ENCODE results near the gene LAMB4. TPM values are rescaled to one million over a fixed set of nuclear protein-coding genes. Genes with fewer than 3 reads are reported as not detected.

The LAMB4 gene
- total RNA-seq, 3 donors from 2014 or later (not counting 1 experiment from before 2014, with no cell fraction given): not detected

DNA sequence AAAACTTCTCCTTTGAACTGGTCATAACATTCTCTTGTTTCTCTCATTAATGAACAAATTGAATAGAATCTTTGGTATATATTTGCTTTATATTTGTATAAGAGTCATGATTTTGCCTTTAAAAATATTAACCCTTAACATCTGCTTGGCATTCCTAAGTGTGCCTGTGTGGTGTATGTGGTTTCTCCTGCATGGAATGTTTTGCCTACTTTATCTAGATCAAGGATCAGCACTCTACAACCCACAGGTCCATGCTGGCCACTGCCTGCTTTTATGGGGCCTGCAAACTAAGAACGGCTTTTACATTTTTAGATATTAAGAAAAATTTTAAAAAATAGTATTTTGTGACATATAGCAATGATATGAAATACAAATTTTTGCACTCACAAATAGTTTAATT, 4.3 kb upstream of the LAMB4 start:
- Histone ChIP-seq H3K36me3 (ENCODE audit: control insufficient read depth, insufficient read depth, low read length) (no peaks in the 10 kb centered on the region), H3K9me3 (ENCODE audit: control insufficient read depth, insufficient read depth, low read length) (no peaks in the 10 kb centered on the region), H3K27ac (ENCODE audit: low read length) (no peak overlapping the region), H3K4me3 (ENCODE audit: low read length) (no peak overlapping the region), H3K4me1 (ENCODE audit: control insufficient read depth, insufficient read depth, low read length) (peaks cover 18% of the 10 kb centered on the region), H3K27me3 (ENCODE audit: control insufficient read depth, insufficient read depth, low read length) (no peaks in the 10 kb centered on the region)
- WGBS (ENCODE audit: insufficient coverage): no CpG with 5 or more reads among the region's 1 CpG
- Mint-ChIP-seq H3K4me3 (no peak overlapping the region), H3K4me1 (peaks cover 19% of the 10 kb centered on the region in 2 donors), H3K27ac (no peak overlapping the region), H3K9me3 (no peaks in the 10 kb centered on the region), H3K36me3 (no peaks in the 10 kb centered on the region), H3K27me3 (ENCODE audit: low read depth in 2 of 2) (peaks cover 0 to 5% of the 10 kb centered on the region in 2 donors)
- DNase-seq (no peak), ATAC-seq (no peak)
- intact Hi-C loops (cut with micrococcal nuclease): no loop called here
- no peak for TF ChIP-seq CTCF (IDR thresholded peaks at IDR 0.05)

- 95% methylated on average over 13 of the region's 13 CpGs for WGBS (ENCODE audit: insufficient coverage)
Measured at GRCh38 chr7:108132551-108133265, 2.5 kb upstream of the LAMB4 start.

DNA sequence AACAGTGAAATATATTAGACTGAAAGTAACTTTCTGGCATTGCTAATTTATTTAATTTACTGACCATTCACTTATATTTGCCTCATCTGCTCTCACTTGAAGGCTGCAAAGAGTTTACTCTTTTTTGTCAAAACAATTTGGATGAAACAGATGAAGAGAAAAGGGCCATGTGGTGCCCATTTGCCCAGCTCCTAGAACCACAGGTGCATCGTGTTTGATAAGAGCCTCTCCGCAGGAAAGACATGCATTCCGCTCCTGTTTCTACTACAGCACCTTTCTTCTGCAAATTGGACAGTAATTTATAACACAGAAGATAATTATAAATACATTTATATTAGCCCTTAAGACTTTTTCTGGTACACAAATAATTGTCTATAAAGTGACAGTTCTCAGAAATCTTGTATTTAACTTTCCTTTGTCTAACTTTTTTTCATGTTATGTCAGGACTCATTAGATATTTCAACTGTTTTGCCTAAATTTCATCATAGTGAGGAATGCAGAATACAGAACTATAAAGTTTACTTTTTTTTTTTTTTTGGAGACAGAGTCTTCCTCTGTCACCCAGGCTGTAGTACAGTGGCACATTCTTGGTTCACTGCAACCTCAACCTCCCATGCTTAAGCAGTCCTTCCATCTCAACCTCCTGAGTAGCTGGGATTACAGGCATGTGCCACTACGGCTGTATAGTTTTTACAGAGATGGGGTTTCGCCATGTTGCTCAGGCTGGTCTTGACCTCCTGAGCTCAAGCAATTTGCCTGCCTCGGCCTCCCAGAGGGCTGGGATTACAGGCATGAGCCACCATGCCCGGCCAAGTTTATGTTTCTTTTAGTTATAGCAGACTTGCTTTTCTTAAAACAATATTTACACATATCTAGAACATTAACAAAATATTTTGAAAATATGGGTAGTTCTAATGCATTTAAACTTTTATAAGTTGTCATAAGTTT, 869 bp downstream of the LAMB4 start:
- ATAC-seq: no peak
- Mint-ChIP-seq H3K27ac (no peak overlapping the region), H3K9me3 (no peaks in the 10 kb centered on the region), H3K36me3 (no peaks in the 10 kb centered on the region), H3K27me3 (ENCODE audit: low read depth in 2 of 2) (peaks cover 0 to 2% of the 10 kb centered on the region in 2 donors), H3K4me1 (no peaks in the 10 kb centered on the region), H3K4me3 (no peak overlapping the region)
- Histone ChIP-seq H3K36me3 (ENCODE audit: control insufficient read depth, insufficient read depth, low read length) (no peaks in the 10 kb centered on the region), H3K27me3 (ENCODE audit: control insufficient read depth, insufficient read depth, low read length) (no peaks in the 10 kb centered on the region), H3K27ac (ENCODE audit: low read length) (no peak overlapping the region), H3K4me1 (ENCODE audit: control insufficient read depth, insufficient read depth, low read length) (no peaks in the 10 kb centered on the region), H3K4me3 (ENCODE audit: low read length) (no peak overlapping the region), H3K9me3 (ENCODE audit: control insufficient read depth, insufficient read depth, low read length) (no peaks in the 10 kb centered on the region)
- no peak for DNase-seq
- 92% methylated on average over 7 of the region's 7 CpGs for WGBS (ENCODE audit: insufficient coverage)
- intact Hi-C loops (cut with micrococcal nuclease): no loop called here
- no peak for TF ChIP-seq CTCF (IDR thresholded peaks at IDR 0.05)

More at GRCh38 chr7:108132551-108133265, 2.5 kb upstream of the LAMB4 start:
- Mint-ChIP-seq H3K9me3 (no peaks in the 10 kb centered on the region), H3K27me3 (ENCODE audit: low read depth in 2 of 2) (peaks cover 0 to 5% of the 10 kb centered on the region in 2 donors), H3K4me3 (no peak overlapping the region), H3K4me1 (peaks cover 19% of the 10 kb centered on the region in 2 donors), H3K36me3 (no peaks in the 10 kb centered on the region), H3K27ac (no peak overlapping the region)
- no peak for DNase-seq
- no peak overlapping the region for H3K27ac ChIP-seq (ENCODE audit: low read length)
- no peaks in the 10 kb centered on the region for H3K36me3 ChIP-seq (ENCODE audit: control insufficient read depth, insufficient read depth, low read length)
- no peak overlapping the region for H3K4me3 ChIP-seq (ENCODE audit: low read length)
- H3K4me1 ChIP-seq (ENCODE audit: control insufficient read depth, insufficient read depth, low read length): peaks cover 18% of the 10 kb centered on the region
- no peak for TF ChIP-seq CTCF (IDR thresholded peaks at IDR 0.05)
- intact Hi-C loops (cut with micrococcal nuclease): no loop called here
- no peaks in the 10 kb centered on the region for H3K9me3 ChIP-seq (ENCODE audit: control insufficient read depth, insufficient read depth, low read length)
- no peaks in the 10 kb centered on the region for H3K27me3 ChIP-seq (ENCODE audit: control insufficient read depth, insufficient read depth, low read length)
- ATAC-seq: no peak
